HEK293T (cell line): ENCODE data around the gene SLC5A8.

Experiments
- ELF4 ChIP-seq: fragments of 450-650 bp; IDR thresholded peaks from 2 replicates; pipeline ENCODE4 v1.6.1; 2017; ENCODE audit warnings: antibody characterized with exemption
- FOXA1 ChIP-seq: fragments of 450-650 bp; IDR thresholded peaks from 2 replicates; pipeline ENCODE4 v1.6.1; 2016; ENCODE audit warnings: mild to moderate bottlenecking
- FOXK2 ChIP-seq: fragments of 450-650 bp; IDR thresholded peaks from 2 replicates; pipeline ENCODE4 v1.6.1; 2016; ENCODE audit warnings: mild to moderate bottlenecking
- FOXM1 ChIP-seq: fragments of 450-650 bp; IDR thresholded peaks from 2 replicates; pipeline ENCODE4 v1.6.1; 2017; ENCODE audit warnings: mild to moderate bottlenecking, borderline replicate concordance
- HDGF ChIP-seq: fragments of 450-650 bp; IDR thresholded peaks from 2 replicates; pipeline ENCODE4 v1.6.1; 2017; ENCODE audit warnings: antibody characterized with exemption, borderline replicate concordance
- LEF1 ChIP-seq: fragments of 450-650 bp; IDR thresholded peaks from 2 replicates; pipeline ENCODE4 v1.6.1; 2017; ENCODE audit warnings: mild to moderate bottlenecking, borderline replicate concordance
- PKNOX1 ChIP-seq: fragments of 450-650 bp; IDR thresholded peaks from 2 replicates; pipeline ENCODE4 v1.6.1; 2016
- SP1 ChIP-seq: fragments of 450-650 bp; IDR thresholded peaks from 2 replicates; pipeline ENCODE4 v1.6.1; 2017
- SUZ12 ChIP-seq: fragments of 450-650 bp; IDR thresholded peaks from 2 replicates; pipeline ENCODE4 v1.6.1; 2016; ENCODE audit warnings: mild to moderate bottlenecking
- TARDBP ChIP-seq: fragments of 450-650 bp; IDR thresholded peaks from 2 replicates; pipeline ENCODE4 v1.6.1; 2016

DNA sequence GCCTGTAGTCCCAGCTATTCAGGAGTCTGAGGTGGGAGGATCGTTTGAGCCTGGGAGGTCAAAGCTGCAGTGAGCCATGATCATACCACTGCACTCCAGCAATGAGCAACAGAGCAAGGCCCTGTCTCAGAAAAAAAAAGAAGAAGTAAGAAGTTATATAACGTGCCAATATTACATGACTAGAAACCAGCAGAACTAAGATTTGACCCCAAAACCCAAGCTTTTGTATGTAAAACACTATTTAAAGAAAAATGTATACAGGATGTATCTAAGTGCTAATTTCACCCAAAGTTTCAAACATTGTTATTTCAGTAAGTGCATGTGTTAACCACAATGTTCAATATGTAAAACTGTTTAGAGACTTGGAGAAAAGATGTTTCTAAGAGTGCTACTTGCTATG is 94.7 kb downstream of the SLC5A8 start:
- TF ChIP-seq FOXK2 (no peak), TARDBP (no peak), SUZ12 (no peak), LEF1 (no peak), SP1 (no peak), FOXM1 (no peak), FOXA1 (no peak), PKNOX1 (no peak), HDGF (no peak), ELF4 (no peak)
